GM12878 (cell line): ENCODE results near the gene ZFP14. TPM values are rescaled to one million over a fixed set of nuclear protein-coding genes. Genes with fewer than 3 reads are reported as not detected.
A peak's percentile ranks its signal among the peaks of the same experiment; 100 is the strongest.

Source experiments
- CEBPZ ChIP-seq: fragments of 150-350 bp; IDR thresholded peaks from 2 replicates; pipeline ENCODE4 v1.6.1; 2016; ENCODE audit warnings: low read depth, low read length
- E2F4 ChIP-seq: IDR thresholded peaks from 2 replicates; pipeline ENCODE4 v1.6.1; 2012; ENCODE audit warnings: low read depth, low read length, improper control_type of control experiment
- PBX3 ChIP-seq: IDR thresholded peaks from 2 replicates; pipeline ENCODE4 v1.6.1; 2011; ENCODE audit warnings: mild to moderate bottlenecking, low read depth, low read length, moderate library complexity; ENCODE audit not compliant: insufficient replicate concordance
- PRDM15 ChIP-seq: fragments of 450-650 bp; formaldehyde crosslinking; IDR thresholded peaks from 2 replicates; pipeline ENCODE4 v1.4.0; 2020; ENCODE audit warnings: mild to moderate bottlenecking, moderate library complexity
- polyA plus RNA-seq, 11 experiments: library from polyadenylated mRNA; depleted of rRNA in 4 of 11; unstranded in 6 of 11; stranded (reverse) in 5 of 11; fragments of >200 nt; fragmentation: Nextera tagmentation in 4 of 11; fragmentation: Illumina TruSeq in 1 of 11; extraction: Ambion mirVana in 4 of 11; extraction: Trizol in 1 of 11; gene quantifications; 1 replicate in 1 of 11; 2 replicates in 10 of 11; pipeline versions ENCODE4 v1.2.1 to v1.2.3, GENCODE V29; 2011 to 2016; ENCODE audit warnings: inconsistent platforms in 2 of 11, missing spikeins in 2 of 11, low read depth in 1 of 11
- total RNA-seq, 4 experiments: library from RNA; depleted of rRNA in 3 of 4; stranded (reverse); fragments of >200 nt in 3 of 4; fragmentation: Illumina TruSeq in 1 of 4; extraction: Trizol in 1 of 4; gene quantifications; 2 replicates each; pipeline versions ENCODE4 v1.2.1 to v1.2.3, GENCODE V29; 2013 to 2021

ZFP14 gene
- total and polyA plus RNA-seq, 10 of the 15 experiments (the other 5 are each of a cell fraction or from before 2014, with no cell fraction given), result 0.61 to 2.6 (median 0.83) TPM

GRCh38 chr19:36331353-36332228 is 47.4 kb downstream of the ZFP14 start (continued):
- TF ChIP-seq CEBPZ (no peak), PBX3 (peak; percentile 88), PRDM15 (no peak), E2F4 (no peak)
